Suprapubic skin (tissue), 4 donors: Measurements from ENCODE around the gene NUDT1. TPM values are rescaled to one million over a fixed set of nuclear protein-coding genes. Genes with fewer than 3 reads are reported as not detected.

Experiments
- DNase-seq, 2 donors: peaks; one replicate each; pipeline ENCODE4 v3.0.0-alpha.2; 2019; ENCODE audit warnings: low spot score in 2 of 2
- H3K27ac ChIP-seq: fragments of 200-600 bp; sonication (generic); one replicate; pipeline ENCODE4 v1.5.1; 2019
- H3K27me3 ChIP-seq: fragments of 200-600 bp; sonication (generic); one replicate; pipeline ENCODE4 v1.5.1; 2019
- H3K36me3 ChIP-seq: fragments of 200-600 bp; sonication (generic); one replicate; pipeline ENCODE4 v1.5.1; 2019
- H3K4me1 ChIP-seq: fragments of 200-600 bp; sonication (generic); one replicate; pipeline ENCODE4 v1.5.1; 2019
- H3K4me3 ChIP-seq: fragments of 200-600 bp; sonication (generic); one replicate; pipeline ENCODE4 v1.5.1; 2019; ENCODE audit warnings: mild to moderate bottlenecking
- H3K9me3 ChIP-seq: fragments of 200-600 bp; sonication (generic); one replicate; pipeline ENCODE4 v1.5.1; 2019
- CTCF ChIP-seq, 2 donors: fragments of 200-600 bp in 1 of 2; fragments of 450-650 bp in 1 of 2; sonication (generic) in 1 of 2; IDR thresholded peaks; one replicate each; pipeline ENCODE4 v1.5.1; 2016 to 2019; ENCODE audit warnings: antibody characterized with exemption in 2 of 2, mild to moderate bottlenecking in 1 of 2, moderate library complexity in 1 of 2
- EP300 ChIP-seq: sonication (generic); formaldehyde crosslinking; IDR thresholded peaks from one replicate; pipeline ENCODE4 v1.6.1; 2017; ENCODE audit warnings: antibody characterized with exemption
- POLR2A ChIP-seq, 2 donors: fragments of 450-650 bp; IDR thresholded peaks; one replicate each; pipeline ENCODE4 v1.6.1; 2017; ENCODE audit warnings: antibody characterized with exemption in 2 of 2, mild to moderate bottlenecking in 2 of 2, moderate library complexity in 2 of 2
- POLR2AphosphoS5 ChIP-seq, 3 donors: sonication (generic); formaldehyde crosslinking; IDR thresholded peaks; one replicate each; pipeline ENCODE4 v1.6.1; 2017; ENCODE audit warnings: antibody characterized with exemption in 3 of 3
- WGBS: methylation state at CpG from one replicate; pipeline ENCODE4 v1.1.5; 2018; 5-methylcytosine and 5-hydroxymethylcytosine counted together
- total RNA-seq, 4 donors: library from RNA; depleted of rRNA; stranded (reverse); fragments of >200 nt; gene quantifications; one replicate each; pipeline ENCODE4 v1.1.0, GENCODE V29; 2016

Gene NUDT1
- total RNA-seq, 4 donors from 2014 or later, result 24.1 to 39.4 (median 28.3) TPM

- Histone ChIP-seq H3K9me3 (no peaks in the 10 kb centered on the region), H3K4me1 (no peaks in the 10 kb centered on the region), H3K36me3 (peaks cover 96% of the 10 kb centered on the region), H3K4me3 (no peak overlapping the region), H3K27ac (no peak overlapping the region), H3K27me3 (no peaks in the 10 kb centered on the region)
- WGBS, result 83% methylated on average over 15 of the region's 19 CpGs
- DNase-seq, result no peak
- no peak for TF ChIP-seq POLR2A (IDR thresholded peaks at IDR 0.05)
- no peak for TF ChIP-seq POLR2AphosphoS5 (IDR thresholded peaks at IDR 0.05)
- no peak for TF ChIP-seq EP300
- no peak for TF ChIP-seq CTCF (IDR thresholded peaks at IDR 0.05)
Observed at GRCh38 chr7:2217716-2218443, 24.1 kb upstream of the NUDT1 start.

GRCh38 chr7:2218444-2218785 is 23.6 kb upstream of the NUDT1 start:
- no peaks in the 10 kb centered on the region for H3K27me3 ChIP-seq
- no peak overlapping the region for H3K4me3 ChIP-seq
- H3K27ac ChIP-seq, result no peak overlapping the region
- no peak for DNase-seq
- no peaks in the 10 kb centered on the region for H3K4me1 ChIP-seq
- WGBS, result 90% methylated on average over 9 of the region's 9 CpGs
- no peaks in the 10 kb centered on the region for H3K9me3 ChIP-seq
- no peak for TF ChIP-seq EP300
- peaks cover 95% of the 10 kb centered on the region for H3K36me3 ChIP-seq

GRCh38 chr7:2219136-2219535 is 22.9 kb upstream of the NUDT1 start:
- H3K4me3 ChIP-seq, result no peak overlapping the region
- no peaks in the 10 kb centered on the region for H3K9me3 ChIP-seq
- no peaks in the 10 kb centered on the region for H3K27me3 ChIP-seq
- TF ChIP-seq EP300, result no peak
- TF ChIP-seq CTCF (IDR thresholded peaks at IDR 0.05), result no peak
- TF ChIP-seq POLR2AphosphoS5 (IDR thresholded peaks at IDR 0.05), result no peak
- no peak for TF ChIP-seq POLR2A (IDR thresholded peaks at IDR 0.05)
- peaks cover 90% of the 10 kb centered on the region for H3K36me3 ChIP-seq
- WGBS, result 82% methylated on average over 15 of the region's 15 CpGs
- no peak overlapping the region for H3K27ac ChIP-seq
- DNase-seq, result no peak
- peaks cover 4% of the 10 kb centered on the region for H3K4me1 ChIP-seq

GRCh38 chr7:2219606-2220005 is 22.4 kb upstream of the NUDT1 start:
- TF ChIP-seq CTCF (IDR thresholded peaks at IDR 0.05), result no peak
- TF ChIP-seq POLR2A (IDR thresholded peaks at IDR 0.05), result no peak
- no peak for TF ChIP-seq POLR2AphosphoS5 (IDR thresholded peaks at IDR 0.05)
- no peak for TF ChIP-seq EP300
- H3K36me3 ChIP-seq, result peaks cover 85% of the 10 kb centered on the region

GRCh38 chr7:2220030-2220429 is 22.0 kb upstream of the NUDT1 start:
- H3K4me3 ChIP-seq, result no peak overlapping the region
- WGBS, result 96% methylated on average over 10 of the region's 19 CpGs
- H3K36me3 ChIP-seq, result peaks cover 81% of the 10 kb centered on the region
- no peaks in the 10 kb centered on the region for H3K9me3 ChIP-seq
- DNase-seq, result no peak
- H3K27ac ChIP-seq, result no peak overlapping the region
- H3K4me1 ChIP-seq, result peaks cover 10% of the 10 kb centered on the region
- H3K27me3 ChIP-seq, result no peaks in the 10 kb centered on the region
- no peak for TF ChIP-seq CTCF (IDR thresholded peaks at IDR 0.05)
- TF ChIP-seq EP300, result no peak
- no peak for TF ChIP-seq POLR2AphosphoS5 (IDR thresholded peaks at IDR 0.05)
- TF ChIP-seq POLR2A (IDR thresholded peaks at IDR 0.05), result no peak

More at GRCh38 chr7:2219606-2220005, 22.4 kb upstream of the NUDT1 start:
- no peak overlapping the region for H3K4me3 ChIP-seq
- H3K9me3 ChIP-seq, result no peaks in the 10 kb centered on the region
- no peak for DNase-seq
- H3K4me1 ChIP-seq, result peaks cover 8% of the 10 kb centered on the region
- no peaks in the 10 kb centered on the region for H3K27me3 ChIP-seq
- WGBS, result 87% methylated on average over 4 of the region's 8 CpGs
- no peak overlapping the region for H3K27ac ChIP-seq

GRCh38 chr7:2220506-2220905 is 21.5 kb upstream of the NUDT1 start:
- 92% methylated on average over 15 of the region's 16 CpGs for WGBS
- H3K4me1 ChIP-seq, result peaks cover 10% of the 10 kb centered on the region
- H3K27ac ChIP-seq, result no peak overlapping the region
- no peaks in the 10 kb centered on the region for H3K27me3 ChIP-seq
- H3K36me3 ChIP-seq, result peaks cover 76% of the 10 kb centered on the region
- no peak for DNase-seq
- no peak overlapping the region for H3K4me3 ChIP-seq
- no peaks in the 10 kb centered on the region for H3K9me3 ChIP-seq
- TF ChIP-seq POLR2A (IDR thresholded peaks at IDR 0.05) (no peak), CTCF (IDR thresholded peaks at IDR 0.05) (no peak), POLR2AphosphoS5 (IDR thresholded peaks at IDR 0.05) (no peak), EP300 (no peak)
